WTC11 (cell line): ENCODE data around the gene HSH2D. TPM values are rescaled to one million over a fixed set of nuclear protein-coding genes. Genes with fewer than 3 reads are reported as not detected.

Experiments used
- ATAC-seq: fragments of 200-7000 bp; cut with Tn5 transposase; 2 replicates; pipeline ENCODE4 v1.10.0; 2021; ENCODE audit warnings: mild to moderate bottlenecking, moderate library complexity
- CTCF ChIA-PET: fragments of 300-600 bp; sonication (Branson Sonifier 250); formaldehyde crosslinking; loops from one replicate; lab custom pipeline; 2021; ENCODE audit warnings: antibody characterized with exemption; lab: Charles Lee
- POLR2A ChIA-PET: fragments of 350-600 bp; sonication (Branson Sonifier 250); formaldehyde crosslinking; loops from one replicate; lab custom pipeline; 2021; ENCODE audit warnings: antibody characterized with exemption; lab: Charles Lee
- DNase-seq: peaks from one replicate; pipeline ENCODE4 v3.0.0; 2021; ENCODE audit warnings: low spot score
- H3K27ac Mint-ChIP-seq: 2 replicates; pipeline ENCODE4 v1.8.0; 2021; ENCODE audit warnings: mixed read lengths
- H3K27me3 Mint-ChIP-seq: 2 replicates; pipeline ENCODE4 v1.8.0; 2021; ENCODE audit warnings: low read depth, mild to moderate bottlenecking, moderate library complexity, mixed read lengths
- H3K36me3 Mint-ChIP-seq: 2 replicates; pipeline ENCODE4 v1.8.0; 2021; ENCODE audit warnings: mixed read lengths
- H3K4me1 Mint-ChIP-seq: 2 replicates; pipeline ENCODE4 v1.8.0; 2022; ENCODE audit warnings: mixed read lengths
- H3K4me3 Mint-ChIP-seq: 2 replicates; pipeline ENCODE4 v1.8.0; 2021; ENCODE audit warnings: mild to moderate bottlenecking, moderate library complexity, mixed read lengths
- H3K9me3 Mint-ChIP-seq: 2 replicates; pipeline ENCODE4 v1.8.0; 2021; ENCODE audit warnings: mixed read lengths
- ATF2 ChIP-seq: sonication (generic); formaldehyde crosslinking; IDR thresholded peaks from 2 replicates; pipeline ENCODE4 v1.8.1; 2022; ENCODE audit warnings: low read depth, missing genetic modification reagents, borderline replicate concordance
- ETV6 ChIP-seq: sonication (generic); formaldehyde crosslinking; IDR thresholded peaks from 2 replicates; pipeline ENCODE4 v1.8.1; 2022; ENCODE audit warnings: mild to moderate bottlenecking, missing genetic modification reagents
- FOXJ3 ChIP-seq: sonication (generic); formaldehyde crosslinking; IDR thresholded peaks from 2 replicates; pipeline ENCODE4 v1.9.0; 2021; ENCODE audit warnings: missing genetic modification reagents, mild to moderate bottlenecking, borderline replicate concordance
- FOXK1 ChIP-seq: sonication (generic); formaldehyde crosslinking; IDR thresholded peaks from 2 replicates; pipeline ENCODE4 v1.8.0; 2022; ENCODE audit warnings: mild to moderate bottlenecking, moderate library complexity, missing genetic modification reagents
- GTF2I ChIP-seq: fragments of 250-450 bp; sonication (Bioruptor Pico); conservative IDR thresholded peaks from 2 replicates; pipeline ENCODE4 v1.4.0; 2021; ENCODE audit warnings: mild to moderate bottlenecking
- HMGA2 ChIP-seq: fragments of 250-450 bp; sonication (Bioruptor Pico); IDR thresholded peaks from 2 replicates; pipeline ENCODE4 v1.4.0; 2021; ENCODE audit warnings: mild to moderate bottlenecking, moderate library complexity
- MAX ChIP-seq: sonication (generic); formaldehyde crosslinking; IDR thresholded peaks from 2 replicates; pipeline ENCODE4 v1.8.0; 2022; ENCODE audit warnings: mild to moderate bottlenecking, missing genetic modification reagents
- OVOL2 ChIP-seq: fragments of 250-450 bp; sonication (Bioruptor Pico); IDR thresholded peaks from 2 replicates; pipeline ENCODE4 v1.9.0; 2021; ENCODE audit warnings: mild to moderate bottlenecking, borderline replicate concordance
- PRRX2 ChIP-seq: fragments of 250-450 bp; sonication (Bioruptor Pico); IDR thresholded peaks from 2 replicates; pipeline ENCODE4 v1.8.0; 2021; ENCODE audit warnings: mild to moderate bottlenecking
- SMAD4 ChIP-seq: sonication (generic); formaldehyde crosslinking; IDR thresholded peaks from 2 replicates; pipeline ENCODE4 v1.8.0; 2022; ENCODE audit warnings: mild to moderate bottlenecking, missing genetic modification reagents
- SP1 ChIP-seq: sonication (generic); formaldehyde crosslinking; conservative IDR thresholded peaks from 2 replicates; pipeline ENCODE4 v1.8.1; 2022; ENCODE audit warnings: missing genetic modification reagents
- ZBTB43 ChIP-seq: sonication (generic); formaldehyde crosslinking; IDR thresholded peaks from 2 replicates; pipeline ENCODE4 v1.8.1; 2023; ENCODE audit warnings: mild to moderate bottlenecking, missing genetic modification reagents
- ZNF263 ChIP-seq: sonication (generic); formaldehyde crosslinking; IDR thresholded peaks from 2 replicates; pipeline ENCODE4 v1.8.1; 2022; ENCODE audit warnings: low read depth, mild to moderate bottlenecking, moderate library complexity, missing genetic modification reagents
- ZNF317 ChIP-seq: sonication (generic); formaldehyde crosslinking; IDR thresholded peaks from 2 replicates; pipeline ENCODE4 v1.8.1; 2023; ENCODE audit warnings: low read depth, mild to moderate bottlenecking, moderate library complexity, missing genetic modification reagents, borderline replicate concordance
- ZNF396 ChIP-seq: fragments of 250-450 bp; sonication (Bioruptor Pico); IDR thresholded peaks from 2 replicates; pipeline ENCODE4 v1.8.0; 2021; ENCODE audit warnings: mild to moderate bottlenecking, moderate library complexity, borderline replicate concordance
- ZNF512 ChIP-seq: sonication (generic); formaldehyde crosslinking; IDR thresholded peaks from 2 replicates; pipeline ENCODE4 v1.8.1; 2022; ENCODE audit warnings: missing genetic modification reagents, borderline replicate concordance
- total RNA-seq: library from RNA; stranded (reverse); gene quantifications from 3 replicates; pipeline ENCODE4 v1.2.3, GENCODE V29; 2021
- TF ChIP-seq, protein P1 (sequence below): sonication (generic); formaldehyde crosslinking; IDR thresholded peaks from 2 replicates; pipeline ENCODE4 v1.8.0; 2022; ENCODE audit warnings: missing genetic modification reagents
- TF ChIP-seq, protein P2 (sequence below): fragments of 250-450 bp; sonication (Bioruptor Pico); IDR thresholded peaks from 2 replicates; pipeline ENCODE4 v1.8.0; 2021; ENCODE audit warnings: mild to moderate bottlenecking
- TF ChIP-seq, protein P3 (sequence below): sonication (generic); formaldehyde crosslinking; IDR thresholded peaks from 2 replicates; pipeline ENCODE4 v1.8.1; 2022; ENCODE audit warnings: mild to moderate bottlenecking, missing genetic modification reagents, moderate library complexity, borderline replicate concordance
- TF ChIP-seq, protein P4 (sequence below): fragments of 200-600 bp; IDR thresholded peaks from 2 replicates; pipeline ENCODE4 v1.8.0; 2022; ENCODE audit warnings: antibody characterized with exemption
- TF ChIP-seq, protein P5 (sequence below): sonication (generic); formaldehyde crosslinking; IDR thresholded peaks from 2 replicates; pipeline ENCODE4 v1.8.1; 2023; ENCODE audit warnings: mild to moderate bottlenecking, missing genetic modification reagents, moderate library complexity

The HSH2D gene
- total RNA-seq, 1 experiment from 2014 or later, result 1.6 TPM

DNA sequence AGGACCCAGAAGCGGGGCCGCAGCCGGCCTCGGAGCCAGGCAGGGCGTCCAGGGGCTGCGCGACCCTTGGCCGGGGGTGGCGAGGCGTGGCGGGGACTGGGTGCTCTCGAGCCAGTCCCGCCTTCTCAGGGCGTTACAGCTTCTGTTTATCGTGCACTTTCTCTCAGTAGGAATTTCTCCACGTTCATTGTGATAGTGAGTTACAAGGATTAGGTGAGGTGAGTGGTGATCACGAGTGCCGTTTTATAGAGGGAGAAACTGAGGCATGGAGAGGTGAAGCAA lies 54.8 kb downstream of the HSH2D start:
- TF ChIP-seq FOXK1 (CRISPR knock-in tag) (no peak), PRRX2 (CRISPR knock-in tag) (no peak), OVOL2 (no peak), MAX (no peak)
- TF ChIP-seq, protein P1, sequence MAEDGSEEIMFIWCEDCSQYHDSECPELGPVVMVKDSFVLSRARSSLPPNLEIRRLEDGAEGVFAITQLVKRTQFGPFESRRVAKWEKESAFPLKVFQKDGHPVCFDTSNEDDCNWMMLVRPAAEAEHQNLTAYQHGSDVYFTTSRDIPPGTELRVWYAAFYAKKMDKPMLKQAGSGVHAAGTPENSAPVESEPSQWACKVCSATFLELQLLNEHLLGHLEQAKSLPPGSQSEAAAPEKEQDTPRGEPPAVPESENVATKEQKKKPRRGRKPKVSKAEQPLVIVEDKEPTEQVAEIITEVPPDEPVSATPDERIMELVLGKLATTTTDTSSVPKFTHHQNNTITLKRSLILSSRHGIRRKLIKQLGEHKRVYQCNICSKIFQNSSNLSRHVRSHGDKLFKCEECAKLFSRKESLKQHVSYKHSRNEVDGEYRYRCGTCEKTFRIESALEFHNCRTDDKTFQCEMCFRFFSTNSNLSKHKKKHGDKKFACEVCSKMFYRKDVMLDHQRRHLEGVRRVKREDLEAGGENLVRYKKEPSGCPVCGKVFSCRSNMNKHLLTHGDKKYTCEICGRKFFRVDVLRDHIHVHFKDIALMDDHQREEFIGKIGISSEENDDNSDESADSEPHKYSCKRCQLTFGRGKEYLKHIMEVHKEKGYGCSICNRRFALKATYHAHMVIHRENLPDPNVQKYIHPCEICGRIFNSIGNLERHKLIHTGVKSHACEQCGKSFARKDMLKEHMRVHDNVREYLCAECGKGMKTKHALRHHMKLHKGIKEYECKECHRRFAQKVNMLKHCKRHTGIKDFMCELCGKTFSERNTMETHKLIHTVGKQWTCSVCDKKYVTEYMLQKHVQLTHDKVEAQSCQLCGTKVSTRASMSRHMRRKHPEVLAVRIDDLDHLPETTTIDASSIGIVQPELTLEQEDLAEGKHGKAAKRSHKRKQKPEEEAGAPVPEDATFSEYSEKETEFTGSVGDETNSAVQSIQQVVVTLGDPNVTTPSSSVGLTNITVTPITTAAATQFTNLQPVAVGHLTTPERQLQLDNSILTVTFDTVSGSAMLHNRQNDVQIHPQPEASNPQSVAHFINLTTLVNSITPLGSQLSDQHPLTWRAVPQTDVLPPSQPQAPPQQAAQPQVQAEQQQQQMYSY, result no peak
- TF ChIP-seq, protein P2, sequence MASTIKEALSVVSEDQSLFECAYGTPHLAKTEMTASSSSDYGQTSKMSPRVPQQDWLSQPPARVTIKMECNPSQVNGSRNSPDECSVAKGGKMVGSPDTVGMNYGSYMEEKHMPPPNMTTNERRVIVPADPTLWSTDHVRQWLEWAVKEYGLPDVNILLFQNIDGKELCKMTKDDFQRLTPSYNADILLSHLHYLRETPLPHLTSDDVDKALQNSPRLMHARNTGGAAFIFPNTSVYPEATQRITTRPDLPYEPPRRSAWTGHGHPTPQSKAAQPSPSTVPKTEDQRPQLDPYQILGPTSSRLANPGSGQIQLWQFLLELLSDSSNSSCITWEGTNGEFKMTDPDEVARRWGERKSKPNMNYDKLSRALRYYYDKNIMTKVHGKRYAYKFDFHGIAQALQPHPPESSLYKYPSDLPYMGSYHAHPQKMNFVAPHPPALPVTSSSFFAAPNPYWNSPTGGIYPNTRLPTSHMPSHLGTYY, result no peak
- TF ChIP-seq, protein P3, sequence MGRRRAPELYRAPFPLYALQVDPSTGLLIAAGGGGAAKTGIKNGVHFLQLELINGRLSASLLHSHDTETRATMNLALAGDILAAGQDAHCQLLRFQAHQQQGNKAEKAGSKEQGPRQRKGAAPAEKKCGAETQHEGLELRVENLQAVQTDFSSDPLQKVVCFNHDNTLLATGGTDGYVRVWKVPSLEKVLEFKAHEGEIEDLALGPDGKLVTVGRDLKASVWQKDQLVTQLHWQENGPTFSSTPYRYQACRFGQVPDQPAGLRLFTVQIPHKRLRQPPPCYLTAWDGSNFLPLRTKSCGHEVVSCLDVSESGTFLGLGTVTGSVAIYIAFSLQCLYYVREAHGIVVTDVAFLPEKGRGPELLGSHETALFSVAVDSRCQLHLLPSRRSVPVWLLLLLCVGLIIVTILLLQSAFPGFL (CRISPR knock-in tag), result no peak
- Mint-ChIP-seq H3K4me1 (peaks cover 16% of the 10 kb centered on the region), H3K9me3 (no peaks in the 10 kb centered on the region), H3K27me3 (no peaks in the 10 kb centered on the region), H3K27ac (no peak overlapping the region), H3K36me3 (no peaks in the 10 kb centered on the region), H3K4me3 (peak overlapping the region; percentile 72)
- ATAC-seq (no peak), DNase-seq (no peak)
- CTCF ChIA-PET, result interaction anchor here (0.8 to 3.1 kb wide), 3 partner anchors 13 to 173 kb away, joined by 3 to 39 read pairs (median 4); partner anchors contain the start of gene FAM32A
- POLR2A ChIA-PET, result interaction anchor here (1.4 kb wide), 1 partner anchor 13 kb away, joined by 6 read pairs; the partner anchor contains the start of gene FAM32A

DNA sequence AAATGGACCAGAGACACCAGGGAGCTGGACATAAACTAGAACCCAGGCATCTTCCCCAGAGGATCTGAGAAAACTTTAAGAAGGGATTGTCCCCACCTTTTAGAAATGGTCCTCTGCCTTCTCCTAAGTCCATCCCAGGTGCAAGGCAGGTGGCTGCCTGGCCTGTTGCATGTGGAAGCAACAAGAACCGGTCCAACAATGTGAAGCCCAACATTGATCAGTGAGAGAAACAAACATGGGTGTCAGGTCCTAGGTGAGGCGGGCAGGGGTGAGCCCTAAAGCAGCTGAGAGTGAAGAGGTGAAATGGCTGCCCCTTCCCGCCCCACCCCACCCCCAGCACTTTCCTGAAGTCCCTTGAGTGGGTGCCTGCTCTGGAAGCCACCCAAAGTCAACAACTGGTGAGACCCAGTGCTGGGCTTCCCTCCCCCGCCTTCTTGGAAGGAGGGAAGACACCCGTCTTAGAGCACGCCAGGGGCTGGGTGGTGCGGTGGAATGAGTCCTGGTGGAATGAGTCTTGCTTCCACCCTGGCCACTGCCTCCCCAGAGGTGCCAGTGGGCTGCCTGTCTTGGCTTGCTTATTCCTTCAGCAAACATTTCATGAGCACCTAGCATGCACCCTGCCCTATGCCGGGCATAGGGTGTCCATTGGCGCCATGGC lies 55.9 kb downstream of the HSH2D start:
- POLR2A ChIA-PET, result no interaction called here
- H3K4me1 Mint-ChIP-seq, result peaks cover 12% of the 10 kb centered on the region
- ATAC-seq, result no peak
- H3K36me3 Mint-ChIP-seq, result no peaks in the 10 kb centered on the region
- TF ChIP-seq FOXJ3 (CRISPR knock-in tag) (no peak), GTF2I (no peak), PRRX2 (CRISPR knock-in tag) (no peak), SP1 (CRISPR knock-in tag) (no peak), ATF2 (CRISPR knock-in tag) (no peak), ETV6 (CRISPR knock-in tag) (no peak), ZNF317 (CRISPR knock-in tag) (no peak), HMGA2 (CRISPR knock-in tag) (no peak), ZBTB43 (CRISPR knock-in tag) (no peak), ZNF512 (CRISPR knock-in tag) (no peak), SMAD4 (CRISPR knock-in tag) (no peak), ZNF396 (CRISPR knock-in tag) (no peak), ZNF263 (CRISPR knock-in tag) (no peak)
- TF ChIP-seq, protein P4, sequence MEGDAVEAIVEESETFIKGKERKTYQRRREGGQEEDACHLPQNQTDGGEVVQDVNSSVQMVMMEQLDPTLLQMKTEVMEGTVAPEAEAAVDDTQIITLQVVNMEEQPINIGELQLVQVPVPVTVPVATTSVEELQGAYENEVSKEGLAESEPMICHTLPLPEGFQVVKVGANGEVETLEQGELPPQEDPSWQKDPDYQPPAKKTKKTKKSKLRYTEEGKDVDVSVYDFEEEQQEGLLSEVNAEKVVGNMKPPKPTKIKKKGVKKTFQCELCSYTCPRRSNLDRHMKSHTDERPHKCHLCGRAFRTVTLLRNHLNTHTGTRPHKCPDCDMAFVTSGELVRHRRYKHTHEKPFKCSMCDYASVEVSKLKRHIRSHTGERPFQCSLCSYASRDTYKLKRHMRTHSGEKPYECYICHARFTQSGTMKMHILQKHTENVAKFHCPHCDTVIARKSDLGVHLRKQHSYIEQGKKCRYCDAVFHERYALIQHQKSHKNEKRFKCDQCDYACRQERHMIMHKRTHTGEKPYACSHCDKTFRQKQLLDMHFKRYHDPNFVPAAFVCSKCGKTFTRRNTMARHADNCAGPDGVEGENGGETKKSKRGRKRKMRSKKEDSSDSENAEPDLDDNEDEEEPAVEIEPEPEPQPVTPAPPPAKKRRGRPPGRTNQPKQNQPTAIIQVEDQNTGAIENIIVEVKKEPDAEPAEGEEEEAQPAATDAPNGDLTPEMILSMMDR, result no peak
- TF ChIP-seq, protein P5, sequence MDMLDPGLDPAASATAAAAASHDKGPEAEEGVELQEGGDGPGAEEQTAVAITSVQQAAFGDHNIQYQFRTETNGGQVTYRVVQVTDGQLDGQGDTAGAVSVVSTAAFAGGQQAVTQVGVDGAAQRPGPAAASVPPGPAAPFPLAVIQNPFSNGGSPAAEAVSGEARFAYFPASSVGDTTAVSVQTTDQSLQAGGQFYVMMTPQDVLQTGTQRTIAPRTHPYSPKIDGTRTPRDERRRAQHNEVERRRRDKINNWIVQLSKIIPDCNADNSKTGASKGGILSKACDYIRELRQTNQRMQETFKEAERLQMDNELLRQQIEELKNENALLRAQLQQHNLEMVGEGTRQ, result no peak
- TF ChIP-seq, all 79 proteins: peak for 0
- no peak for DNase-seq
- Mint-ChIP-seq H3K27me3 (no peaks in the 10 kb centered on the region), H3K9me3 (no peaks in the 10 kb centered on the region), H3K27ac (no peak overlapping the region), H3K4me3 (peak overlapping the region; percentile 72)
- CTCF ChIA-PET, result interaction anchor here (1.0 to 3.1 kb wide), 2 partner anchors 14 to 184 kb away, joined by 3 to 39 read pairs; partner anchors contain the start of gene FAM32A
